PC-3 (cell line): ENCODE data around the gene CHRNA3.

Source experiments
- EZH2 ChIP-seq: fragments of 300-600 bp; sonication (generic); IDR thresholded peaks from one replicate; pipeline ENCODE4 v1.6.1; 2017; ENCODE audit warnings: antibody characterized with exemption, mild to moderate bottlenecking, low read length; ENCODE audit not compliant: unreplicated experiment
- EZH2phosphoT487 ChIP-seq: fragments of 300-600 bp; sonication (generic); IDR thresholded peaks from 2 replicates; pipeline ENCODE4 v1.6.1; 2018; ENCODE audit warnings: mild to moderate bottlenecking, antibody characterized with exemption, low read length, borderline replicate concordance
- TF ChIP-seq, protein P1 (sequence below): fragments of 300-600 bp; sonication (generic); conservative IDR thresholded peaks from 2 replicates; pipeline ENCODE4 v1.5.1; 2017; ENCODE audit warnings: antibody characterized with exemption, low read depth, mild to moderate bottlenecking, low read length

DNA sequence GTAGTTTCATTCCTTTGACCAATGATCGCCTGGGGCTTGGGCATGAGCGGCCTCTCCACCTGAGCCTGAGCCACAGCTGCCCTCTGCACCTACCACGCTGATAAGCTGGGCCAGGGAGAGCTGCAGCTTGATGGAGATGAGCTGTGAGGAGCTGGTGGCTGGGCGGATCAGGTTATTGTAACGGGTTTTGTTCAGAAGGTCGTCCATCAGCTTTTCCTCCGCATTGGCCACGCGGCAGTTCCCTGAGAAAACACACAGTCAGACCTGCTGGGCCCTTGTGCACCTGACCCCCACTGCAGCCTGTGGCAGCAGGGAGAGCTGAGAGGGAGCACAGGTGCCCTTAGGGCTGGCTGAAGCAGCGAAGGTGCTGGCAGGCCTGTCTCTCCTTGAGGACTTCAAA lies 14.6 kb upstream of the CHRNA3 start:
- TF ChIP-seq, protein P1, sequence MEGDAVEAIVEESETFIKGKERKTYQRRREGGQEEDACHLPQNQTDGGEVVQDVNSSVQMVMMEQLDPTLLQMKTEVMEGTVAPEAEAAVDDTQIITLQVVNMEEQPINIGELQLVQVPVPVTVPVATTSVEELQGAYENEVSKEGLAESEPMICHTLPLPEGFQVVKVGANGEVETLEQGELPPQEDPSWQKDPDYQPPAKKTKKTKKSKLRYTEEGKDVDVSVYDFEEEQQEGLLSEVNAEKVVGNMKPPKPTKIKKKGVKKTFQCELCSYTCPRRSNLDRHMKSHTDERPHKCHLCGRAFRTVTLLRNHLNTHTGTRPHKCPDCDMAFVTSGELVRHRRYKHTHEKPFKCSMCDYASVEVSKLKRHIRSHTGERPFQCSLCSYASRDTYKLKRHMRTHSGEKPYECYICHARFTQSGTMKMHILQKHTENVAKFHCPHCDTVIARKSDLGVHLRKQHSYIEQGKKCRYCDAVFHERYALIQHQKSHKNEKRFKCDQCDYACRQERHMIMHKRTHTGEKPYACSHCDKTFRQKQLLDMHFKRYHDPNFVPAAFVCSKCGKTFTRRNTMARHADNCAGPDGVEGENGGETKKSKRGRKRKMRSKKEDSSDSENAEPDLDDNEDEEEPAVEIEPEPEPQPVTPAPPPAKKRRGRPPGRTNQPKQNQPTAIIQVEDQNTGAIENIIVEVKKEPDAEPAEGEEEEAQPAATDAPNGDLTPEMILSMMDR: no peak
- TF ChIP-seq EZH2phosphoT487: no peak
- TF ChIP-seq EZH2: no peak
